GM21381 (cell line): Measurements from ENCODE around the gene FHL2.
A peak's percentile ranks its signal among the peaks of the same experiment; 100 is the strongest.

Experiments
- ATAC-seq: cut with Tn5 transposase; IDR thresholded peaks from one replicate; pipeline ENCODE4 v1.9.1; 2021; ENCODE audit warnings: mild to moderate bottlenecking, moderate library complexity; ENCODE audit not compliant: unreplicated experiment

The FHL2 gene

DNA sequence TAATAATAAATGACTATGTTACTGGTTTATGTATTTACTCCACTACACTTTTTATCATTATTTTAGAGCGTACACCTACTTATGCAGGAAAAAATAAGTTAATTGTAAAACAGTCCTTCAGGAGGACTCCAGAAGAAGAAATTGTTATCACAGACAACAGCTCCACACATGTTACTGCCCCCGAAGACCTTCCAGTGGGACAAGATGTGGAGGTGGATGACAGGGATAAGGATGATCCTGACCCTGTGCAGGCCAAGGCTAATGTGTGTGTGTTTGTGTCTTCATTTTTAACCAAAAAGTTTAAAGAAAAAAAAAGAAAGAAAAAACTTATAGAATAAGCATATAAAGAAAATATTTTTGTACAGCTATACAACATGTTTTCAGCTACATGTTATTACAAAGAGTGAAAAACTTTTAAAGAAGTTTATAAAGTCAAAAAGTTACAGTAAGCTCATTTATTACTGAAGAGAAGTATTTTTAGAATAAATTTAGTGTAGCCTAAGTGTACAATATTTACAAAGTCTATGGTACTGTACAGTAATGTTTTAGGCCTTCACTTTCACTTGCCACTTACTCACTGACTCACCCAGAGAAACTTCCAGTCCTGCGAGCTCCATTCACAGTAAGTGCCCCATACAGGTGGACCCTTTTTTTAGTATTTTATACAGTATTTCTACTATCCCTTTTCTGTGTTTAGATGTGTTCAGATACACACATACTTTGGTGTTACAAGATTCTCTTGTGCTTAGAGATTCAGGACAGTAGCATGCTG is 76.8 kb downstream of the FHL2 start:
- no peak for ATAC-seq

- ATAC-seq: no peak
Observed at GRCh38 chr2:105320651-105321215, 78.1 kb downstream of the FHL2 start.

- ATAC-seq: no peak
Observed at GRCh38 chr2:105317937-105318336, 80.9 kb downstream of the FHL2 start.

DNA sequence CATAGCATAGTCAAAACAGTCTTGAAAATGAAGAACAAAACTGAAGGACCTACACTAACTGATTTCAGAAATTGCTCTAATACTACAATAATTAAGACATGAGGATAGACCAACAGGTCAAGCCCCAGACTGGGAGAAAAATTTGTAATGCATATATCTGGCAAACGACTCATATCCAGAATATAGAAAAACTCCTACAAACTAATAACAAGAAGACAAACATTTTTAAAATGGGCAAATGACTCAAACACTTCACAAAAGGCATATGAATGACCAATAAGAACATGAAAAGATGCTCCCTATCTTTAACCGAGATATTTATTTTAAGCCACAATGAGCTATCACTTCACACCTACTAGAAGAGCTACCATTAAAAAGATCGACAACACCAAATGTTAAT is 83.5 kb downstream of the FHL2 start:
- ATAC-seq: peak; percentile 48

DNA sequence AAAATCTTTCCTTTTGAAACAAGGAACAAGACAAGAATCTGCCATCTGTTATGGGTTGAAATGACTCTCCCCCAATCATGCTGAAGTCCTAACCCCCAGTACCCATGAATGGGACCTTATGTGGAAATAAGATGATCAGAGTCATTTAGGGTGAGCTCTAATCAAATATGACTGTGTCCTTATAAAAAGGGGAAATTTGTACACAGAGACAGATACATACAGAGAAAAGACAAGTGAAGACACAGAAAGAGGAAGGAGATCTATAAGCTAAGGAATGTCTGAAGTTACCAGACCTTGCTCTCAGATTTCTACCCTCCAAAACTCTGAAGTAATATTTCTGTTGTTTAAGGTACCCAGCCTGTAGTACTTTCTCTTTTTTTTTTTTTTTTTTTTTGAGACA is 85.0 kb downstream of the FHL2 start:
- no peak for ATAC-seq
